Midbrain (tissue), 1 donor: ENCODE measurements around the gene CARS1.

ENCODE experiments used
- DNase-seq: peaks from one replicate; lab custom pipeline; 2025; lab: John Stamatoyannopoulos, UW

CARS1 gene

DNA sequence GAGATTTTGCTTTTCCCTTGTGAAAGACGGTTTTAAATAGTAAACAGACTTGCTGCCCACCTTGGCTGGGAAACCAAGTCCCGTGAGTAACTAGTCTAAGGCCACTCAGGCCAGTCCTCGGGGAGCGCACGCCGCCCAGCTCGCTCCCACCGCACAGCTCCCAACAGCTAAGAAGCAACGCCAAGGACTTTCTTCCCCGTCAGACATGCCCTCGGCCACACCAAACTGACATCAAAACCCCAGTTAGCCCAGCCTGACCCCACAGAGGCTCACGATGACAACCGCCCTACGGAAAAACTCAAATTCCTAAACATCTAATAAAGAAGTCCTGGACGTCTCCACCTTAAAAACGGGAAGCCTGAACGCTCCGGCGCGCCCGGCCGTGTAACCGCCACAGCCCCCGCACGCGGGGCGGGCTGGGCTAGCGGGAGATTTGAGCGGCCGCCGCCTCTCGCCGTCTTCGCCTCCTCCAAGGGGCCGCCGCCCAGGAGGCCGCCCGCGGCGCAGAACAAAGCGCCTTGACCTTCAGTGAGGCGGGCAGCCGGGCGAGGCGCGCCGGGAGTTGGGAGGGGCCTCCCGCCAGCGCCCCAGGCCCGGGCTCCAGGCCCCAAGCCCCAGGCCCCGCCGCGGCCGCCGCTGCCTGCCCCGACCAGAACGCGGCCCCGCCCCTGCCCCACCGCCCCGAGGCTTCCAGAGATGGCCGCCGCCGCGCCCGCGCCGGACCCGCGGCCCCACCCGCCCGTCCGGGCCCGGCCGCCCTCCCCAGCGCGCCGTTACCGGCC is 65.6 kb downstream of the CARS1 start:
- no peak for DNase-seq

DNA sequence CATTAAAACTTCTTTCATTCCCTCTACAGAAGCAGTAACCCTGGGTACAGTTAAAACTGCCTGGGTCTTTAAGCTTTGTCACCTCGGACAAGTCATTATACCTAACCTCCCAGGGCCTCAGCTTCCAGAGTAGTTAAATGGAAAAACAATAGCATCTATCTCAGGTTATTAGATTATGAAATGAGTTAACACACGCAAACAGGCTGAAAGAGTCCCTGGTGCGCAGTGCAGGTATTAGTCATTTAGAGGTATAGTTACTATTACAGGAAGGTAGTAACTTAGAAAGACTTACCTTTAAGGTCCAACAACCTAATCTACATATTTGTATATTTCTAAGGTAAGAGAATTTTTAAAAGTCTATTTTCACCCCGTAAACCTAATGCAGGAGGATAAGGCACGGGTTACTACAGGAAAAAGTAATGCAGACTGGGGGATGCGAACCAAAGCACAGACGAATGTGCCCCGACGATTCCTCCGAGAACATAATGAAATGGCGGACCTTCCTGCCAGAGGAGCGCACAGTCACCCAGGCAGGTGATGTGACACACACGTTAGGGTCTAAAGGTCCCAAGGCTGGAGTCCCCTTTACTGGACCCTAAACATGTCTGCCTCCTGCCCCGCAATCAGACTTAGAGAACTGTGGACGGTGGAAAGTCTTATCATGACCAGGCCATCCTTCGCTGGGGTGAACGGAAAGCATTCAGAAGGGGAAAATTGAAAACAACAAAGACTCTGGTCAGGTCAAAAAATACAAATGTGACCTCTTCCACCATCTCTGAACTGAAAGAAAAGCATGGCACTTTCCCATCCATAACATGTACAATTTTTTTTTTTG is 66.4 kb downstream of the CARS1 start:
- no peak for DNase-seq

DNA sequence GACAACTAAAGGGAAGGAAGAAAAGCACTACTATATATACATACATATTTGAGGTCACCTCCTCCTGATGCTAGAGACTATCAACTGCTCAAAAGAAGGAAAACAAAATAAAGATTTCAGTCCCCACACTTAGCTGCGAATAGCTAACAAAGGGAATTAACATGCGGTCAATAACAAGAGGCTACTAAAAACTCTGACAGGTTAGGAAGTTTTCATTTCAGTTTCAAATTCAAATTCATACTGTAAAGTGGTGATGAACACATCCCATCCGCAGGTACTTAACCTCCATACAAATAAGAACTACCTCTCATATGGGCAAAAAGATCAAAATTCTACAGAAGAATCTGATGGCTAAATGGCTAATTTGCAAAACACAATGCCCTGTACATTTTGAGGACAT is 67.7 kb downstream of the CARS1 start:
- no peak for DNase-seq

DNA sequence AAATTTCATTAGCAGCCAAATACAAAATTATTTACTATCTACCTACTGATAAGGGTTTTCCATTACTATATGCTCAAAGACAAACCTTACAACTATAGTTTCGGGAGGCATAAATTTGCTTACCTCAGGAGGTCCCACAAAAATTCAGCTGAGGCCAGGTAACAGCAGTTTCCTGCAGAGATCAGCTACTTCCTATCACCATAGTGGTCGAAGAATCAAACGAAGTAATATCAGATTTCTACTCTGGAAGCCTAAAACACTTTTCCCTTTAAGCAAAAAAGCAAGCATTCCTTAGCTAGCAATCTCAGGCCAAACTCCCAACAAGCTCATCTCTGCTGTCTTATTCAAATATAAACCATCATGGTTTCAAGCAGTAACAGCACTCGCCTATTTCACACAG is 68.2 kb downstream of the CARS1 start:
- DNase-seq: no peak

DNA sequence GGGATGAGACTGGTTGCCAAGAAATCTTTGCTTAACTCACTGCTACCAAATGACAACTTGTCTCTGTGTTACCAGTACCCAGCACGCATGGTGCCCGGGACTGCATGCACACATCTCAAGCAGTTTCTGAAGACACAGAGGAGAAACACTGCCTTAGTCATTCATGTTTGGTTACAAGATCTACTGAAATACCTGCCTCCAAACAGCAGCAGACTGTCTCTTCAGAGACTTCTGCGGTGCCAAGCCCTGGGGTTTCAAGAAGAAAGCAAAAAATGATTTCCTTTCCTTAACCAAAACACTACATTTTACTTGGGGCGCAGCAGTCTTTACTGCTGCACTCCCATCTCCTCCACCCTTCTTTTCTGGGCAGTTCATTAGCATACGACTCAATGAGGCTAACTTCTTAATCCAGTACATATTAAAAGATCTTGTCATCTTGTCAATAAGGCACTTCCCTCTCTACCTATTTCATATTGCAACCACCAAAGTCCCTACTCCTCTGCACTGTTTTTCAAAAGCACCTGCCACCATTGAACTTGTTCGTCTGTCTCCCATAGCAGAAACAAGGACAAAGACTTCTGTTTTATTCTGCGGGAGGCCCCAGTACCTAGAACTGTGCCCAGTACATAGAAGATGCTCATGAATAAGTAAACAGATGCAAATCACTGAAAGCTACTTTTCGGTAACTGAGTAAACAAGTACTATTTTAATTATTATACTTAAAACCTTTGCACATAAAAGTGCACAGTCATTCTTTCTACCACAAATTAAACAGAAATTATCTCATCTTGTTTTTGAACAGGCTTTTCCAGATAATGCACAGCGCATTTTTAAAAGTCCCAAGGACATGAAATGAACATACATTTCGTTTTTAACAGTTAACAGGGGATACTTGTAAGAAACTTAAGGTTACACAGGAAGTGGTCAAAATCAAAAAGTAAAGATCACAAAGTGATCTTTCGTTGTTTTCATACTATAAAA is 69.1 kb downstream of the CARS1 start:
- DNase-seq: no peak

DNA sequence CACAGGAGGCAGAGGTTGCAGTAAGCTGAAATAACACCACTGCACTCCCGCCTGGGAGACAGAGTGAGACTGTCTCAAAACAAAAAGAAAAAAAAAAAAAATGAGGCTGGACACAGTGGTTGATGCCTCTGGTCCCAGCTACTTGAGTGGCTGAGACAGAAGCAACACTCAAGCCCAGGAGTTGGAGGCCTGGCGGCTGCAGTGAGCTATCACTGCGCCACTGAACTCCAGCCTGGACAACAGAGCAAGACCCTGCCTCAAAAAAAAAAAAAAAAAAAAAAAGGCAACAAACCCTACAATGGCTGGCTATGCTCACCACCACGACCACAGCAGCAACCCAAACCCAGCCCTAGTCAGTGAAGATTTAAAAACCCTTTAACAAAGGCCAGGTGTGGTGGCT is 73.3 kb downstream of the CARS1 start:
- DNase-seq: no peak

DNA sequence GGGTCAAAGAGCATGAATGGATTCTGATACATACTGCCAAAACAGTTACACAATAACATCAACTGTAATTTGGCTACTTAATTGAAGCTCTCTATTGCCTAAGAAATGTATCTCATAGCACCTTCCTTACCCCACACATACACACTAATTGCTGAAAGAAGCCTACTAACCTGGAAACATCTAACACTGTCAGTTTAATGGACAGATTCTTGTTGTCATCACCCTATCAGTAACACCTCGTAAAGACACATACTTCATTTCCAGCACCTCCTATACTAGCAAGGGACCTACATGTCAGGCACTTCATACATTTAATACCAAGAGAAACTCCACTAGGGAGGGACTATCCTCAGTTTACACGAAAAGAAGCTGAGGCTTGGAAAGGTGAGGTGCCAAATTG is 75.0 kb downstream of the CARS1 start:
- DNase-seq: no peak

DNA sequence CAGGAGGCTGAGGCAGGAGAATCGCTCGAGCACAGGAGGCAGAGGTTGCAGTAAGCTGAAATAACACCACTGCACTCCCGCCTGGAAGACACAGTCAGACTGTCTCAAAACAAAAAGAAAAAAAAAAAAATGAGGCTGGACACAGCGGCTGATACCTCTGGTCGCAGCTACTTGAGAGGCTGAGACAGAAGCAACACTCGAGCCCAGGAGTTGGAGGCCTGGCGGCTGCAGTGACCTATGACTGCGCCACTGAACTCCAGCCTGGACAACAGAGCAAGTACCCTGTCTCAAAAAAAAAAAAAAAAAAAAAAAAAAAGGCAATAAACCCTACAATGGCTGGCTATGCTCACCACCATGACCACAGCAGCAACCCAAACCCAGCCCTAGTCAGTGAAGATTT is 76.1 kb downstream of the CARS1 start:
- DNase-seq: no peak

DNA sequence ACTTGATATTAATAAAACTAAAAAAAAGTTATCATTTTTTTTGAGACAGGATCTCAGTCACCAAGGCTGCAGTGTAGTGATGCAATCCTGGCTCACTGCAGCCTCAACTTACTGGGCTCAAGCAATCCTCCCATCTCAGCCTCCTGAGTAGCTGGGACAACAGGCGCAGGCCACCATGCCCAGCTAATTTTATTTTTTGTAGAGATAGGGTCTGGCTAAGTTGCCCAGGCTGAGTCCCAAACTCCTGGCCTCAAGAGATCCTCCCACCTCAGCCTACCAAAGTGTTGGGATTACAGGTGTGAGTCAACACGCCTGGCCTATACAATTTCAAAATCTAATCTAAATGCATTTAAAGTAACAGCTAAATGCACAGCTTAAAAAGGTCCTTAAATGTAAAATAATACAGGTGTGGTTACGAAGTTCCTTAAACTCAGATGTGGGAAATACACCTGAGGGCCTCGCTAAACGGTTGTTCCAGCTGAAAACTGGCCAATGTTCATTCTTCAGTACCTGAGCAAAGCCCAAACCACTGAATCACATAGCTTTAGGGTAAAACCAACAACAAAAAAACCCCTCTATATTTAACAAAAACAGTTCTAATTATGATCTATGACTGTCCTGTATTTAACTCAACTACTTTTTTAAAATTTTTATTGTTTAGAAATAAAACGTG is 76.9 kb downstream of the CARS1 start:
- DNase-seq: no peak

DNA sequence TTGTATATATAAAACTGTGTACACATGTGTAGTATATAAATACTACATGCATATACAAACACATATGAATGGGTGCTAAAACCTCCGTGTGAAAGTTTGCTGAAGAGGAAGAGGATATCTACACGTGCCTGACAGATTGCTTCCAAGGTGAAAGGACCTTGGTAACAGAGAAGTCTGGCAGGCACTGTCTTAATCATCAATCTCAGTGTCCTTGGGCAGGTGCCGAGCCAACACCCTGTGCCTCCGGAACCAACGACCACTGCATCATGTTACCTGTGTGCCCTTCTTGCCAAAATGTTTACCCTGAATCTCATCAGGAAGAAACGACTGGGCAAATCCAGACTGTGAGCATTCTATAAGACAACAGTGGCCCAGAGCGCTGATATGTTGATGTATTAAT is 80.1 kb downstream of the CARS1 start:
- no peak for DNase-seq

DNA sequence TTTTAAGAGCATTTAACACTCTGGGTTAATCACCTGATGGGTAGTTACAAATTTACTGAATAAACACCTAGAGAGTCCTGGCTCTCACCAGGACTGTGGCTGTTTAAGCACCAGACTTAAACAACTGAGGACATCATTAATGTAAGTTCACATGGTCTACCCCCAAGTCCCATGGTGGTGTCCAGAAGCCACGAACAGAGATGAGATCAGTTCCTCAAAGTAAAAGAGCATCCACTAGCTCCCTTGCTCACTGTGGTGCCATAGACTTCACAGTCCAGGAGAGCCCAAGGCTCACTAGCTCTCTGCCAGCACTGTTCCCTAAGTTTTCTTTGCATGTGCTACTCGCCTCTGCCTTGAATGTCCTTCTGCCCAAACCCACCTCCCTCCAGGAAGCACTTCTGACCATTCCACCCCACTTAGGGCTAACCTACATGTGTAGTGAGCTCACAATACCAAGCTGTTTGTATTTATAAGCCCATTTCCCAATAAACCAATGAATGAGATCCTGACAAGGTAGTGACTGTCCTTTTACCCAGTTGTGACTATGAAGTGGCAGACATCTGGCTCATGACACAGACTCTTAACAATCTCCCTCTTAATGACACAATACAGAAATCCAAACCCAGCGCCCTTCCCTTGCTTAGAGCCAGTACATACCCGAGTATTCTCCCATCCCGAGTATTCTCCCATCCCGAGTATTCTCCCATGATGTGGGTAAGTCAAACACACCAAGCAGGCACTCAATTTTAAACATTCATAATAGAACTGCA is 80.7 kb downstream of the CARS1 start:
- no peak for DNase-seq

DNA sequence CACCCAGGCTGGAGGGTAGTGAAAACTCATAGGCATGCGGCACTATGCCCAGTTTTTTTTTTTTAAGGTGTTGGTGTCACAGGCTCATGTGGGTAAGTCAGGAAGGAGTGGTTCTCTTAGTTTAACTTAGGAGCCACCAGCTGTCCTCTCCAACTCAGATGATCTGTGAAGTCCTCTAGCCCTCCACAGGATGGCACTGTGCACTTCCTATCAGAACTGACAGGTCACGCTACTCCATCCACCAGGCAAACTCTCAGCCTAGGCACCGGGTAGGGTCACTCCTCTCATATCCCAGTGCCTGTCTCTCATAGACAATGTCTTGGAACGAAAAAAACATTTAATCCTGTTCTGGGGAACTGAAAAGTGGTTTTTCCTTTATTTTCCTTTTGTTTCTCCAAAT is 81.6 kb downstream of the CARS1 start:
- DNase-seq: peak; percentile 48

DNA sequence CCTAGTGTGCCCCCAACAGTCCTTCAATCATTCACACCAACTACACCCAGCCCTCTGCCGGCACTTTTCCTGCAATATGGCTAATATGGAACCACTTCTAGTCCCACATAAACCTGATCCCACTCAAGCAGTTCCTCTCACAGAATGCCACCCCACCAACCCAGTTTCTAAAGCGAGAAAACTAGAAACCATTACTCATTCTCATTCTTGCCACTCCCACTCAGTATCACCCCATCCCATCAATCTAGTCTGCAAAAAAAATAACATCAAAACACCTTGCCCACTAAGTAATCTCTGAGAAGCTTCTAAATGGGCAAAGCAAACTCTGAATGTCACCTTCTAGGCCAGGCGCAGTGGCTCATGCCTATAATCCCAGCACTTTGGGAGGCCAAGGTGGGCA is 83.0 kb downstream of the CARS1 start:
- no peak for DNase-seq

DNA sequence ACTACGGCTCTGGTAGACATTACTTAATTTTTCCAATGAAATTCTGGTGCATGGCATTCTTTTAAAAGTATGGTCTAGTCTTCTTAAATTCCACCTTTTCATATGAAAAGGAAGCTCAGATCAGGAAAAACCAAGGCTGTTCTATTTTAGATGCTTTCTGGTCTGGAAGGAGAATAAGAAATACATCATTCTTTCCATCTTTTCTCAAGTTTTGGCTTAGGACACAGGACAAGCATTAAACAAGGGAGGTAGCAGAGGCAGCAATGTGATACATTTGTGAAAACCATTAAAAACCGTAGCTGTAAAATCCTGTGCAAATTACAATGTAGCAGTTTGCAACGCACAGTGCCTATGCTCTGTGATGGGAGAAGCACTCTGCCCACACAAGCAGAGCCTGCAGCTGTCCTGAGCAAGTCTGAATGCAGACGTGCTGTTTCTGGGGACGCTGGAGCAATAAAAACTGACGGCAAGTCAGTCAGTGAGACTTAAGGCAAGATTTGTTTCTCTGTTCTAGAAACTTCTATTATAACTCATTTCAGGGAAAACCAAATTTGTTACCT is 88.8 kb downstream of the CARS1 start:
- no peak for DNase-seq

DNA sequence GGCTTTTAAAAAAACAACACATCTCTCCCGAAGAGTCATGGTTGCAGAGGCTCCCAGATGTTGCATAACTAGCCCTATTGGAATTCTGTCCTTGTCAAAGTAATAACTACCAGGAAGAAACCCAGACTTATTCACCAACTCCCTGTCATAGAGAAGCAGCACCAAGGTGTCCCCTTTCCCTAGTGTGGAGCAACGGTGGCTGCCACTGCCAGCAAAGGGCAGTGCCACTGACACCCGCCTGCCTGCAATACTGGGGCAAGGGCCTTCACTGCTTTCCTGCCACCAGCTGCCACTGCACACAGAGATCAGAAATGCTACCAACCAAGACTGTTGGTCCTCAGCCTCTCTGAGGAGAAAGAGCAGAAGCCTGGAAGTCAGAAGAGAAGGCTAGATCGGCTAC is 92.4 kb downstream of the CARS1 start:
- DNase-seq: no peak

DNA sequence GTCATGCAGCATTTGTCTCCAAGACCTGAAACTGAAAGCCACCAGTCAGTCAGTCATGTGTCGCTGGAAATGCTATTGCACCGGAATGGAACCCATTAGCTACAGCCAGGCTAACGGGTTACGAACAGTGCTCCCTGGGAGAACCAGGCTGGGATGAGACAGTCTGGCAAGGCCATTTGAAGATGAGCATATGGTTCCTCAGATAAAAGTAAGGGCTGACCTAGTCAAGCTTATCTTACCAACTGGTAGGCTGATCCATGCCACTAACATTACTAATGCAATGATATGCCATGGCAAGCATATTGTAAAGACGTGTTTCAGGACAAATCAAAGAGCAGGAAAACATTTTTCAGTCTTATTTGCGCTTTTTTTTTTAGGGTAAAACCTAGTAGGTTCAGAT is 93.5 kb downstream of the CARS1 start:
- DNase-seq: no peak

DNA sequence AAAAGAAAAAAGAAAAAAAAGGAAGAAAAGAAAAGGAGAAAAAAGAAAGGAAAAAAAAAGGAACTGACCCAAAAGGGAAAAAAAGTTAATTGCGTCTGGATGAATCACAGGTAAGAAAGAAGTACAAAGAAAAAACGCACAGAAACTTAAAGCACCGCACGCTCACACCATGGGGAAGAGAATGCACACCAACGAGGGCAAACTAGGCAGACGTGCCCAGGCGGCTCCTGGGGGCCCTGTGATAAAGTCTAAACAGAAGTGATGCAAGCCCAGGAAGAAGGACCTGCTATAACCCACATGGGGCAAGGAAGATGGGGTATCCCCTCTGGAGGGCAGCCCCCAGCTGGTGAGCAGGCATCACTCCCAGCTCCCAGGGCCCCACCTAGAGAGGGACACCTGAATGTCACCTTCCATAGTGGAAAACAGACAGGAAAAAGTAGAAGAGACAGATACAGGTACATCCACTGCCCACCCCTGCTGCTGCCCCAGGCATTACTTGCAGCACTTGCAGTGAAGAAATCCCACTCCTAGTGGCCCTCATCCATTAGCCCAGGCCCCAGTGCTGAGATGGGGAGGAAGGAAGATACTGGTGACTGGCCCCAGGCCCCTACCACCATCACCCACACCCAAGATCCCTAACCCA is 94.0 kb downstream of the CARS1 start:
- no peak for DNase-seq

DNA sequence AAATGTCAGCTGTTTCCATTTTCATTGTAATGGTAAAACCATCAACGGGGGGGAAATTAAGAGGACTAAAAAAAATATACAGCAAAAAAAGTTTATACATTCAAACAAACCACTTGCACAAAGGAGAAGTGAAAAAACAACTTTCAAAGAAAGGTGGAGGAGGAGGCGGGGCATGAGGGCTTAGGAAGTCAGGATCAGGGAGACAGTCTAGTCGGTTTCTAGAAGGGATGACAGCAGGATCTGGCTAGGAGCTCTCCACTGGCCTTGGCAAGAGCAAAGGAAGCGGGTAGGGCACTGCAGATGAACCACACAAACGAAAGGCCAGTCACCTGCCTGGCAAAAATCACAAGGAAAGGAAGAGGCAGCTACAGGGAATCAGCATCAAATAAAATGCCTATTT is 96.1 kb downstream of the CARS1 start:
- no peak for DNase-seq

DNA sequence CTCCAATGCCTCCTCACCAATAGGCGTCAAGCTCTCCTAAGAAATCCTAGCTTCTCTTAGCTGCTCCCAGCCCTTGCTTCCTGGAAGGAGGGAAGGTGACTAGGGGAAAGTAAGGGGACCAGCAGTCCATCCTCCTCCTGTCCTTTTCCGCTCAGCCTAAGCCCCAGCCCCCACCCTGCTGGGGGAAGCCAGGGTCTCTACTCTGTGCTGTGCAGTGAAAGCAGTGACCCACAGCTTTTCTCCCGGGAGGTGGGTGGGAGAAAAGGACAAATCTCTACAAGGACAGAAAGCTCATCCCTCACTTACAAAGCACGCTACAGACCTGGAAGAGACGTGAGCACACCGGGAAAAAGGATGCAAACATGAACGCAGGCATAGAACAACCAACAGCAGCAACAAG is 97.1 kb downstream of the CARS1 start:
- DNase-seq: no peak

DNA sequence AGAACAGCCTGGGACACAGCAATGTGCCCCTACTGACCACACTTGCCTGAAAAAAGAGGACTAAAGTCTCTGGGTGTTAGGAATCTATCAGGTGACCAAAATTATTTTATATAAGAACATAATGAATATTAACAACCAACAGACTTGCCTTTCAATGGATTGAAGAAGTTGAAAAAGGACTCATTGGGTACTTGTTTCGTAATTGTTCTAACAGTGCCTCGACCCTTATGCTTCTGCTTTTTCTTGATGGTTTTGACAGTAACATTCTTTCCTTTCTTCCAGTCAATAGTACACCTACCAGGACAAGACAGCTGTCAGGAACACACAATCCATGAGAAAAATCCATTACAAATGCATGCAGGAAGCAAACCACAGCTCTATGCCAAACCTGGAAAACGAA is 99.0 kb downstream of the CARS1 start:
- DNase-seq: no peak
